ENCODE results near the gene NAB2.

Gene NAB2

DNA sequence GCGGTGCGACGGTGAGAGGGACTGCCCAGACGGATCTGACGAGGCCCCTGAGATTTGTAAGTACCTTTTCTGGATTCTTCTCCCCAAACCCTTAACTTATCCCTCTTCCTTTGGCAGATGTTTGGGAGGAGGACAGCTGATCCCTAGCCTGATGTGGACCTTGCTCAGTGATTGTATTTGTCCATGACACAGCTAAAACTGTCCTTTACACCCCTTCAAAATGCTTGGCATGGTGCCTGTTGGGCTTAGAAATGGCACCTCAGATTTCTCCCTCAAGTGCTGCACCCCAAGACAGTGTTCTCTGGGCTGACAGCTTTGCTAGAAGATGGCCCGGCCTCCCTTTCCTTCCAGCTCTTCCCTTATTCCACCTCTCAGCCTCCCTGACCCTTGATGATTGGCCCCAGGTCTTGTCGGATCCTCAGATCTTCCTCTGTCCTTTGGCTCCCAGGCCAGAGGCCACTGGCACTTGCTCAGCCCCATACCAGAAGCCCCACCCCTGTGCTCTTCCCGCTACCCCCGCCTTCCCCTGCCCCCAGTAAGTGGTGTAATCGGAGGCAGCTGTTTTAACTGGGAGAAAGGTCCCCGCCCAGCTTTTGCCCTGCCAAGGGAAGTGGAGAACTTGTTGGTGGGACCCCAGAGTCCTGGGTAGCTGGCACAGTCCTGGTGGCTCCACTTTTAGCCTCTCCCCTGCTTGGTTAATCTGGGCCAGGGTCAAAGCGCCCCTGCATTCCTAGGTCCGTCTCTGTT lies 49.8 kb downstream of the NAB2 start:
- DNase-seq = no peak

- DNase-seq = no peak
Measured at GRCh38 chr12:57139796-57140649, 51.1 kb downstream of the NAB2 start.

- DNase-seq = no peak
Measured at GRCh38 chr12:57141249-57141648, 52.3 kb downstream of the NAB2 start.

DNA sequence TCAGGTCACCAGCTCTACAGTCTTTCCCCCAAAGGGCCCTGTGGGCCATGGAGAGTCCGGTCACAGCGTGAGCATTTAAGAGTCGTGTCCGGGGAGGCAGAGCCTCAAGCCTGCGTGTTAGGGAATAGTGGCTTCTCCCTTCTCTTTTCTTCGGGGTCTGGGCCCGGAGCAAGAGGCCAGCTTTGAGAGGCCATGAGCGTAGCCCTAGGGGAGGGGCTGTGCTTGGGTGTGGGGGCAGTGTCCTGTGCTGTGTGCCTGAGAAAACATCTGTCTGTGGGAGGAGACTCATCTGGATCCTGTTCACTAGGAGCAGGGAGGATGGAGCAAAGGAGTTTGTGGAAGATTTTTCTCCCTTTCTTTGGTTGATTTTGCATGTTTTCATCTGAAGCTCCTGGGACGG lies 53.2 kb downstream of the NAB2 start:
- no peak for DNase-seq

- no peak for DNase-seq
Measured at GRCh38 chr12:57142727-57143126, 53.8 kb downstream of the NAB2 start.

GRCh38 chr12:57143454-57143853 lies 54.5 kb downstream of the NAB2 start:
- DNase-seq = no peak
